Activated naive CD4-positive, alpha-beta T cell treated with anti-CD3 and anti-CD28 coated beads, Interleukin-2, amount 50 U/mL, for 72 hours (primary cell): ENCODE results near the gene EPHA8. TPM values are rescaled to one million over a fixed set of nuclear protein-coding genes. Genes with fewer than 3 reads are reported as not detected.

Source experiments
- ATAC-seq, 2 donors: fragments of 150-1000 bp; cut with Tn5 transposase; 2 replicates each; pipeline ENCODE4 v1.10.0; 2021; ENCODE audit warnings: mild to moderate bottlenecking in 2 of 2, moderate library complexity in 2 of 2
- DNase-seq, 2 donors: peaks; one replicate each; pipeline ENCODE4 v3.0.0; 2021 to 2022; ENCODE audit warnings: low spot score in 2 of 2
- H3K27ac Mint-ChIP-seq, 2 donors: one replicate each; pipeline ENCODE4 v1.8.0; 2022; ENCODE audit warnings: mild to moderate bottlenecking in 2 of 2, mixed read lengths in 2 of 2
- H3K36me3 Mint-ChIP-seq, 2 donors: one replicate each; pipeline ENCODE4 v1.8.0; 2022; ENCODE audit warnings: mixed read lengths in 2 of 2
- H3K9me3 Mint-ChIP-seq, 2 donors: one replicate each; pipeline ENCODE4 v1.8.0; 2022; ENCODE audit warnings: mixed read lengths in 2 of 2
- total RNA-seq, 2 donors: library from RNA; stranded (reverse); gene quantifications; one replicate each; pipeline ENCODE4 v1.2.3, GENCODE V29; 2022

Gene EPHA8
- total RNA-seq, 2 donors from 2014 or later: not detected

GRCh38 chr1:22638476-22639234 lies 75.4 kb downstream of the EPHA8 start:
- Mint-ChIP-seq H3K36me3 (no peaks in the 10 kb centered on the region), H3K27ac (no peak overlapping the region), H3K9me3 (no peaks in the 10 kb centered on the region)
- DNase-seq: no peak
- ATAC-seq: no peak

DNA sequence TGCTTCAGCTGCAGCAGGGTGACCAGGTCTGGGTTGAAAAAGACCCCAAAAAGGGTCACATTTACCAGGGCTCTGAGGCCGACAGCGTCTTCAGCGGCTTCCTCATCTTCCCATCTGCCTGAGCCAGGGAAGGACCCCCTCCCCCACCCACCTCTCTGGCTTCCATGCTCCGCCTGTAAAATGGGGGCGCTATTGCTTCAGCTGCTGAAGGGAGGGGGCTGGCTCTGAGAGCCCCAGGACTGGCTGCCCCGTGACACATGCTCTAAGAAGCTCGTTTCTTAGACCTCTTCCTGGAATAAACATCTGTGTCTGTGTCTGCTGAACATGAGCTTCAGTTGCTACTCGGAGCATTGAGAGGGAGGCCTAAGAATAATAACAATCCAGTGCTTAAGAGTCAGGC lies 76.0 kb downstream of the EPHA8 start:
- ATAC-seq: no peak
- Mint-ChIP-seq H3K9me3 (no peaks in the 10 kb centered on the region), H3K36me3 (no peaks in the 10 kb centered on the region)

DNA sequence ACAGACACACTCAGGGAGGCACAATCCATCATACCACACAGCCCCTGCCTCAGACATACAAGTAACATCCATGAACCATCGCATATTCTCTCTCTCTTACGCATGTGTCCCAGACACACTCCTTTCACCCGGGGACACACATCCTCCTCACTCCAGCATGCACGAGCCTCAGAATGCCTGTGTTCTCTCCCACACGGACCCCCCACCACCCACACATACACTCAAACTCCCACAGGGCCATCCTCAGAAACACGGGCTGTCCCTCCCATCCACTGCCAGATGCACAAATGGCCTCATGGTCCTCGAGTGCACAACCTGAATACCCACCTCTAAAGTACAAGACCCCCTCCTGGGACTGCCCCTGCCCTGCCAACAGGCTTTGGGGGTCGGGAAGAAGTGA lies 78.0 kb downstream of the EPHA8 start:
- no peaks in the 10 kb centered on the region for H3K36me3 Mint-ChIP-seq
- no peaks in the 10 kb centered on the region for H3K9me3 Mint-ChIP-seq
- ATAC-seq: no peak

More for the DNA sequence above, 76.0 kb downstream of the EPHA8 start:
- H3K27ac Mint-ChIP-seq: no peak overlapping the region
- DNase-seq: no peak

DNA sequence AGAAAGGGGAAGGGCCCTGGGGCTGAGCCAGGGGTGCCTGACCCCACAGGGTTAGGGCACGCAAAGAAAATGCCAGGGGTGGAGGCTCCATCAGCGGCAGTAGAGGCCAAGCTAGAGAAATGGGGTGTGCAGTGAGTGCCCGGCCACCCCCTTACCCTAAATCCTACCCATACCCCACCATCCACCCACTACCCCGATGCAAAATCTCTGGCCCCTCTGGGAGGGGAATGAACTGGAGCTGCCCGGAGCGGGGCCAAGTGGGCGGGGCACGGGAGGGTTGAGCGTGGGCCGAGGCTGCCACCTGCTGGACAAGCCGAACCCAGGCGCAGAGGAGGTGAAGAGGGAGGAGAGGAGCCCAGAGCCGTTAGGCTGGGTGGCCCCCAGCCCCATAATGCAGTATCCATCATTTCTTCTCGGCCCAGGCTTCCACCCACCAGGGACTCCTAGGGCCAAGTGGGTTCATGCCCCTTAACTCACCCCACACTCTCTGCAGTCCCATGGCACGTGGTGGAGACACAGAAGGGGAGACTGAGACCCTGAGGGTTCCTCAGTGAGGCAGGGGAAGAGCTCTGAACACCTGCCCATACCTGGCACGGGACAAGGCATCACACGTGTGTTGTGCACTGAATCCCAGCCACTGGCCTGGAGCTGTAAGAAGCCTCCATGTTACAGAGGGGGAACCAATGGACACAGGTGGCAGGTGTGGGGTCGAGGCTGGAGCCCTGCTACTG lies 78.8 kb downstream of the EPHA8 start:
- Mint-ChIP-seq H3K36me3 (no peaks in the 10 kb centered on the region), H3K9me3 (no peaks in the 10 kb centered on the region), H3K27ac (no peak overlapping the region)
- ATAC-seq (peak; percentile 81 to 90), DNase-seq (peak; percentile 64 to 79)

More for the DNA sequence above, 78.0 kb downstream of the EPHA8 start:
- no peak for DNase-seq
- H3K27ac Mint-ChIP-seq: no peak overlapping the region

DNA sequence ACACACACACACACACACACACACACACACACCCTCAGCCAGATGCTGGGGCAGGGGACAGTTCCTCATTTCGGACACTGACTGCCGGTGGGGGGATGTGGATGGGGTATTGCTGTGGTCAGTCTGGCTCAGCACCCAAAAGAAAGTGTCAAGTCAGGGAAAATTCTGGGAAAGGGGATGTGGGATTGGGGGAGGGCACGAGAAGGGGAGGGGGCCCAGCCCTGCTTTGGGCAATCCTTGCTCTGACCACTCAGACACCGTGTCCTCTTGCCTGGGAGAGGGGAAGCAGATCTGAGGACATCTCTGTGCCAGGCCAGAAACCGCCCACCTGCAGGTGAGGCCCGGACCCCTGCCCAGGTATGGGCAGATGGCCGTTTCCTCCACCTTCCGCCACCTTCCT lies 80.1 kb downstream of the EPHA8 start, which contains the start of gene C1QC:
Gene C1QC (plus strand): TSS at position 253 of the 400 bp plus-strand sequence. CDS start 391 bp downstream, outside the sequence.
- Mint-ChIP-seq H3K9me3 (no peaks in the 10 kb centered on the region), H3K36me3 (no peaks in the 10 kb centered on the region), H3K27ac (no peak within 1 kb of the TSS)
- ATAC-seq (no peak), DNase-seq (no peak)

- no peak for ATAC-seq
- no peak overlapping the region for H3K27ac Mint-ChIP-seq
- H3K9me3 Mint-ChIP-seq: no peaks in the 10 kb centered on the region
- DNase-seq: no peak
- no peaks in the 10 kb centered on the region for H3K36me3 Mint-ChIP-seq
Measured at GRCh38 chr1:22643928-22644327, 80.6 kb downstream of the EPHA8 start.

DNA sequence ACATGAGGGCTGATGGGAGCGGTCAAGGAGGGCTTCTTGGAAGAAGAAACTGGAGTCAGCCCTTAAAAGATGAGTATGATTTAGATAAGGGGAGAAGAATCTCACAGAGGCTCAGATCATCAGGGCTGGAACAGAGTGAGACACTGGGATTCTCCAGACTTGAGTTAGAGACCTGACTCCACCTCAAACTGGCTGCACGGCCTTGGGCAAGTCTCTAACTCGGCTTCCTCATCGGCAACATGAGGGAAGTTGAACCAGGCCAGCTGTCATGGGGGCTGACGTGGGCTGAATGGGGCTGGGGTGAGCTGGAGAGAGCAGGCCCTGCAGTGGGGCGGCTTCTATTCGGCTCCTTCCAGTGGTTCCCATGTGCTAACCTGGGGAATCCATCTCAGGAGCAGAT lies 82.6 kb downstream of the EPHA8 start:
- Mint-ChIP-seq H3K27ac (peak overlapping the region in 1 of 2 donors; percentile 26), H3K36me3 (no peaks in the 10 kb centered on the region), H3K9me3 (no peaks in the 10 kb centered on the region)
- DNase-seq (no peak), ATAC-seq (no peak)

DNA sequence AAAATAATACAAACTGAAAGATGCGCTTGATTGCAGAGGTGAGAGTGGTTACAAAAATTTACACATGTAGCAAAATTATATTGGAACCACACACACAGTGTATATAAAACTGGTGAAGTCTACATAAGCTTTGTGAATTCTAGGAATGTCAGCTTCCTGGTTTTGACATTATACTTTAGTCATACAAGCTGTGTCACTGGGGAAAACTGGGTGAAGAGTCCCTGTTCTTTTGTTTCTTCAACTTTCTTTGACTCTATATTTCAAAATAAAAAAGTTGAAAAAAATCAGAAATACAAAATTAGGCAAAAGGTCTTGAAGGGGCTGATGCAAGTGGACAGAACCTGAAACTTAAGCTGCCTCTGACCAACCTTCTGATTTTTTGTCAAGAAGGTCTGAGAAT lies 83.1 kb downstream of the EPHA8 start:
- H3K27ac Mint-ChIP-seq: no peak overlapping the region
- no peaks in the 10 kb centered on the region for H3K9me3 Mint-ChIP-seq
- ATAC-seq (no peak), DNase-seq (no peak)
- no peaks in the 10 kb centered on the region for H3K36me3 Mint-ChIP-seq

DNA sequence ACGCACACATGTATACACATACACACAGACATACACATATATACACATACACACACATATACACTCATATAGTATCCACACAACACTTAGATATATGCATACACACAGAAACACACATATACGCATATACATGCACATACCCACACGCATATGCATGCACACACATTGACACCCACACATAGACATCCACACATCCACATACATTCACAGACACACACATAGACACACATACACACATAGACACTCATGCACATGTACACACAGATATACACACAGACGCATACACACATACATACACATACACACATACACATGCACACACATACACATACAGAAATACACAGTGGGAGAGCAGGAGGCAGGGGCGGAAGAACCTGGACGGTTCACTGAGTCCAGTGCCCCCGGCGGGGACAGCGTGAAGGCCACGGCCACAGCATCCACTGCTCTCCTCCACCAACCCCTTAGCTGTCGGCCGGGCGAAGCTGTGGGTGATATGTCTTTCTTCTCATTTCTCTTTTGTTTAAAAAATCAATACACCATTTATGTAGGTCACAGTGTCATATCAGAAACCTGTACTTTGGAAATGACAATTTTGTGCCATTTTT lies 86.9 kb downstream of the EPHA8 start:
- Mint-ChIP-seq H3K27ac (no peak overlapping the region), H3K9me3 (no peaks in the 10 kb centered on the region), H3K36me3 (no peaks in the 10 kb centered on the region)
- ATAC-seq (no peak), DNase-seq (no peak)

- H3K9me3 Mint-ChIP-seq: no peaks in the 10 kb centered on the region
- no peaks in the 10 kb centered on the region for H3K36me3 Mint-ChIP-seq
- DNase-seq (no peak), ATAC-seq (no peak)
- no peak overlapping the region for H3K27ac Mint-ChIP-seq
Measured at GRCh38 chr1:22651941-22652856, 88.9 kb downstream of the EPHA8 start.

DNA sequence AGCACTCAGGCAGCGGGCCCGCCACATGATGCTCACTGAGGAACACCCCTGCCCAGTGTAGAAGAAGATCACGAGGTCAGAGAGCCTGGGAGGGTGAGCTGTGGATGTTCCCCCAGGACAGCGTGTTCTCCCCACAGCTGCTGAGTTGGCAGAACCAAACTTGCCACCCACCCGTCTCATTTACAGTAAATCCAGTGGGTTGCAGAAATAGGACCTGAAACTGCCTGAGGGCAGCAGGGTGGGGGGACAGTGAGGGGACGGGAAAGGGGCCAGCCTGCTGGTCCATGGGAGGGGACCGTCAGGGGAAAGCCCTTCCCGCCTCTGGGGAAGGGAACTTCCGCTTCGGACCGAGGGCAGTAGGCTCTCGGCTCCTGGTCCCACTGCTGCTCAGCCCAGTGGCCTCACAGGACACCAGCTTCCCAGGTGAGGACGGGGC lies 89.6 kb downstream of the EPHA8 start, which contains the start of gene C1QB:
Gene C1QB (plus strand): TSS at position 356 of the 436 bp plus-strand sequence. CDS start 6,227 bp downstream, outside the sequence.
- Mint-ChIP-seq H3K9me3 (no peaks in the 10 kb centered on the region), H3K27ac (peak within 1 kb of the TSS in 1 of 2 donors; percentile 44)
- ATAC-seq: no peak

More for the DNA sequence above, 89.6 kb downstream of the EPHA8 start, which contains the start of gene C1QB:
- DNase-seq: no peak
- no peaks in the 10 kb centered on the region for H3K36me3 Mint-ChIP-seq

Other genes starting within 250 kb of the EPHA8 start
- 10 to 100 TPM; 15.9 to 16.3 TPM for gene ZBTB40, start 111.6 kb upstream of the EPHA8 start, total RNA-seq
- gene C1QA, start 73.1 kb downstream of the EPHA8 start, total RNA-seq: not detected
- not detected for gene C1QC, start 80.1 kb downstream of the EPHA8 start, total RNA-seq
- not detected for gene C1QB, start 89.7 kb downstream of the EPHA8 start, total RNA-seq
- gene EPHB2, start 147.3 kb downstream of the EPHA8 start, total RNA-seq: not detected